Neural cell (in vitro differentiated cells): ENCODE data around the gene DNAH1.

ENCODE experiments used
- CTCF ChIP-seq: fragments of 450-650 bp; IDR thresholded peaks from 2 replicates; pipeline ENCODE4 v1.5.1; 2014; ENCODE audit warnings: antibody characterized with exemption, mild to moderate bottlenecking, moderate library complexity; ENCODE audit not compliant: poor library complexity, severe bottlenecking
- EP300 ChIP-seq: fragments of 450-650 bp; conservative IDR thresholded peaks from 2 replicates; pipeline ENCODE4 v1.6.1; 2014; ENCODE audit warnings: antibody characterized with exemption, mild to moderate bottlenecking, moderate library complexity; ENCODE audit not compliant: poor library complexity, severe bottlenecking
- EZH2 ChIP-seq: fragments of 200-600, 300-800 bp; shearing (Covaris generic), sonication (generic); IDR thresholded peaks from 2 replicates; pipeline ENCODE4 v1.6.1; 2014; ENCODE audit warnings: antibody characterized with exemption, low read length, borderline replicate concordance, mild to moderate bottlenecking; ENCODE audit not compliant: insufficient read depth, poor library complexity, severe bottlenecking
- POLR2AphosphoS5 ChIP-seq: IDR thresholded peaks from 2 replicates; pipeline ENCODE4 v1.6.1; 2012
- RAD21 ChIP-seq: fragments of 450-650 bp; conservative IDR thresholded peaks from 2 replicates; pipeline ENCODE4 v1.6.1; 2014; ENCODE audit warnings: antibody characterized with exemption, mild to moderate bottlenecking, moderate library complexity
- REST ChIP-seq: IDR thresholded peaks from 2 replicates; pipeline ENCODE4 v1.6.1; 2012; ENCODE audit warnings: borderline replicate concordance
- TAF1 ChIP-seq: IDR thresholded peaks from 2 replicates; pipeline ENCODE4 v1.6.1; 2012; ENCODE audit warnings: low read depth

- TF ChIP-seq CTCF, result no peak
- TF ChIP-seq POLR2AphosphoS5, result no peak
- no peak for TF ChIP-seq EP300
- no peak for TF ChIP-seq RAD21
- TF ChIP-seq REST, result no peak
- no peak for TF ChIP-seq EZH2
- TF ChIP-seq TAF1, result no peak
Measured at GRCh38 chr3:52318186-52318816, 2.2 kb downstream of the DNAH1 start.
